NOMO-1 (cell line): Measurements from ENCODE around the gene ATRN.
A peak's percentile ranks its signal among the peaks of the same experiment; 100 is the strongest.
"Not testable (repeated sequence)": the region's sequence is repeated elsewhere in the genome, so short reads cannot be mapped to it uniquely, and the experiment has no call there.

Experiments
- DNase-seq, 2 experiments: peaks; one replicate each; lab custom pipeline; 2025; ENCODE audit not compliant: unreplicated experiment in 2 of 2; lab: John Stamatoyannopoulos, UW

ATRN gene

DNA sequence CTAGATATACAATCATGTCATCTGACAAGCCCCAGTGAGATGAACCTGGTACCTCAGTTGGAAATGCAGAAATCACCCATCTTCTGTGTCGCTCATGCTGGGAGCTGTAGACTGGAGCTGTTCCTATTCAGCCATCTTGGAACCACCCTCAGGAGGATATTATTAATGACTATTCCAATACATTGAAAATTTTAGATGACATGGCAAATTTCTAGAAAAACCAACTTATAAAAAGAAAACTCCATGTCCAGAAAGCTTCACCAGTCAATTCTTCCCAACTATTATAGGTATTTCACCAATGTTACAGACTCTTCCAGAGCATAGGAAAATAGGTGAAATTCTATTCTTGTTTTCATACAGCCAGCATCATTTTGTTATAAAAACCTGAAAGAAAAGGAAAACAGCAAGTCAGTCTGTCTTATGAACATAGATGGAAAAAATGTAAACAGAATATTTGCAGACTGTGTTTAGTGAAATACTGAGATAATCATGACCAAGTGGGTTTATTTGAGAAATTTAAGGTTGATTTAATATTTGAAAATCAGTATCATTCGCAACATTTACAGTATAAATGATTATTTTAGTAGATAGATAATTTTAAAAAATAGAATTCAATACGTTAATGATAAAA, 43.3 kb downstream of the ATRN start:
- no peak for DNase-seq

DNA sequence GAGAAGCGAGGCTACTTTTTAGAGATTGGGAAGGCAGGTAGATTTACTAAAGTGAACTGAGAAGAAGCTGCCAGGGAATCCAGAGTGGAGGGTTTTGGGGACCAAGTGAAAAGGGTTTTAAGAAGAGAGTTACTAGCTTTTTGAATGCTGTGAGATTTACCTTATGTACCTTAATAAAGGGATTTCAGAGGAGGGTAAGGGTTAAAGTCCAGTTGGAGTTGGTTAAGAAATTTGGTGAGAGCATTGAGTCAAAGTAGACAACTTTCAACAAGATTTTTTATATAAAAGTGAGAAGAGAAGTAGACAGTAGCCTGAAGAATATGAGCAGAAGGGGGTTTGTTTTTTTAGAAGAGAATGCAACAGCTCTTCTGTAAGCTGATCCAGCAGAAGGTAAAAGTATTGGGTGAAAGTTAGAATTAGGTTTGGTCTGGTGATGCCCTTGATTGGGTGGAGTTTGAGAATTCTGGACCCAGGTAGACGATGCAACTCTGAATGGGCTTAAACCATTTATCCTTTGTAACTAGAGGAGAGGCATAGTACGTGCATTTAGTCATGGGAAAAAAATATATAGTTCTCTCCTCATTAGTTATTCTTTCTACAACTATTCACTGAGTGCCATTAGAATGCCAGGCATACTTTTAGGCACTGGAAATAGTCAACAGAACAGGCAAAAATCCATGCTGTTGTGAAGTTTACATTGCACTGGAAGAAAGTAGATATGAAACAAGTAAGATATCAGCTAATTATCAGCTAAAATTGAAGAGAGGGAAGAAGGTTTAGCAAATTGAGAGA, 44.8 kb downstream of the ATRN start:
- DNase-seq = no peak

DNA sequence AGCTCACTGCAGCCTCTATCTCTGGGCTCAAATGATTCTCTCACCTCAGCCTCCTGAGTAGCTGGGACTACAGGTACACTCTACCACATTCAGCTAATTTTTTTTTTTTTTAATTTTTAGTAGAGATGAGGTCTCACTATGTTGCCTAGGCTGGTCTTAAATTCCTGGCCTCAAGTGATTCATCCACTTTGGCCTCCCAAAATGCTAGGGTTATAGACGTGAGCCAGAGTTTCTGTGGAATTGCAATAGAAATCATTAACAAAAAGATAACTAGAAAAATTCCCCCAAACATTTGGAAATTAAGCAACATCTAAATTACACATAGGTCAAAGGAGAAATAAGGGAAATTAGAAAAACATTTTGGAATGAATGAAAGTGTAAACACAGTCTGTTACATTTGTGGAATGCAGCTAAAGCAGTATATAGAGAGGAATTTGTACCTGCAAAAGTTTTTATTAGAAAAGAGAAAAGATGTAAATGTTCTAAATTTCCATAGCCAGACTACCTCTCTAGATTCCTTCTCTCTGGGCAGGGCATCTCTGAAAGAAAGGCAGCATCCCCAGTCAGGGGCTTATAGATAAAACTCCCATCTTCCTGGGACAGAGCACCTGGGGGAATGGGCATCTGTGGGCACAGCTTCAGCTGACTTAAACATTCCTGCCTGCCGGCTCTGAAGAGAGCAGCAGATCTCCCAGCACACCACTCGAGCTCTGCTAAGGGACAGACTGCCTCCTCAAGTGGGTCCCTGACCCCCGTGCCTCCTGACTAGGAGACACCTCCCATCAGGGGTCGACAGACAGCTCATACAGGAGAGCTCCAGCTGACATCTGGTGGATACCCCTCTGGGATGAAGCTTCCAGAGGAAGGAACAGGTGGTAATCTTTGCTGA, 51.3 kb downstream of the ATRN start:
- no peak for DNase-seq

DNA sequence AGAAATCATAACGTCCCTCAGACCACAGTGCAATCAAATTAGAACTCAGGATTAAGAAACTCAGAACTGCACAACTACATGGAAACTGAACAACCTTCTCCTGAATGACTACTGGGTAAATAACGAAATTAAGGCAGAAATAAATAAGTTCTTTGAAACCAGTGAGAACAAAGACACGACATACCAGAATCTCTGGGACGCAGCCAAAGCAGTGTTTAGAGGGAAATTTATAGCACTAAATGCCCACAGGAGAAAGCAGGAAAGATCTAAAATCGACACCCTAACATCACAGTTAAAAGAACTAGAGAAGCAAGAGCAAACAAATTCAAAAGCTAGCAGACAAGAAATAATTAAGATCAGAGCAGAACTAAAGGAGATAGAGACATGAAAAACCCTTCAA, 53.9 kb downstream of the ATRN start:
- DNase-seq = not testable (repeated sequence)

DNA sequence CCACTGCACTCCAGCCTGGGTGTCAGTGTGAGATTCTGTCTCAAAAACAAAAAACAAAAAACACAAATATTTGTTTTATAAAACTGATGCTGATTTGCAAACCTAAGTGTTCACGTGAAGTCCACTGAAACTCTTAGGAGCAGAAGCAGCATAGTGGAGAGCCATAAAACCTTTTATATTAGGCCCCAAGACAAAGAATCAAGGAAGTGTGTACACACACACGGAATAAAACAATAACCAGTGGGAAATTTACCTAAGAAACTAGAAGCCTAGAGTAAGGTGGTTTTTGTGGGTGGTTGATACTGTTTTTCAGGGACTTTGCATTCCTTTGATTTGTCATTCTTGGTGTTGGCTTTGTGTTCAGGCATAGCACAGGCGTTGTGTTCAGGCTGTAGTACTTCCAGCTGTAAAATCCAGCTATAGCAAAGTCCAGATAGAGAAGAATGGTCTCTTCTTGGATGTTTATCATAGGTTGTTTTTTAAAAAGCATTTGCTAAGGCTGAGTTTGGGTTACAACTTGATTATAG, 61.3 kb downstream of the ATRN start:
- no peak for DNase-seq

DNA sequence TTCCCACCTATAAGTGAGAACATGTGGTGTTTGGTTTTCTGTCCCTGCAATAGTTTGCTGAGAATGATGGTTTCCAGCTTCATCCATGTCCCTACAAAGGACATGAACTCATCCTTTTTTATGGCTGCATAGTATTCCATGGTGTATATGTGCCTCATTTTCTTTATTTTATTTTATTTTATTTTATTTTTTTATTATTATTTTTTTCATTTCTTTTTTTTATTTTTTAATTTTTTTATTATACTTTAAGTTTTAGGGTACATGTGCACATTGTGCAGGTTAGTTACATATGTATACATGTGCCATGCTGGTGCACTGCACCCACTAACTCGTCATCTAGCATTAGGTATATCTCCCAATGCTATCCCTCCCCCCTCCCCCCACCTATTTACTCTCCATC, 66.9 kb downstream of the ATRN start:
- DNase-seq = not testable (repeated sequence)

DNA sequence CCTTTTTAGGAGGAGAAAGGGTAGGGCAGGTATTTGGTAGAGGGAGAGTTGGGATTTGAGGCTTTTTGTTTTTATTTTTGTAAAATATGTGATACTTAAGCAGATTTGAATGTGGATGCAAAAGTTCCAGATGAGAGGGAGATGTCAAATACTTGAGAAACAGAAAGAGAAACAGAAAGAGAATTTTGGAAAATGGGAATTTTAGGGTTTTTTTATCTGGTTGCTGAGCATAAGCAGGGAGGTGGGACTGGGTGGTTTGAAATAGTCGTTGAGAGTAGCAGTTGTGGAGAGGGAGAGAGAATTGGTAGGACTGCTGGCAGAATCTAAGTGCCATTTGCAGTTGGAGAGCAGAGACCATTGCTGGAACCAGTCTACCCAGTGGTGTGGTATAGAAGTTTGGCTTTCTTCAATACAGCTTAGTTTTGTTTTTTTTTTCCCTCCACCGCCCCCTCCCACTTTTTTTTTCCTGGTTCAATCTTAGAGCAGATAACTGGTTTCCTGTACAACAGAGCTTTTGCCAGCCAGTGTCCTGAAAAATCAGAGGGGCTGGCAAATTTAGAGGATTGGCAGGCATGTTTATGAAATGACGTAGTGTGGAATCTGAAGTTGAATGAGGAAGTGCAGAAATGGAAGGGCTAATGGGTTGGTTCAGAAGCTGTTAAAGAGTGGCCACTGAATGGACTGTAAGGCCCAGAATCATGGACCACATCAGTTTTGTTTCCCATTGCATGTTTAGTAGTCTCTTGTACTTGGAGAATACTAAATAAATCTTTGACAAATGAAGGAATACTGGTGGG, 68.7 kb downstream of the ATRN start:
- DNase-seq = no peak

DNA sequence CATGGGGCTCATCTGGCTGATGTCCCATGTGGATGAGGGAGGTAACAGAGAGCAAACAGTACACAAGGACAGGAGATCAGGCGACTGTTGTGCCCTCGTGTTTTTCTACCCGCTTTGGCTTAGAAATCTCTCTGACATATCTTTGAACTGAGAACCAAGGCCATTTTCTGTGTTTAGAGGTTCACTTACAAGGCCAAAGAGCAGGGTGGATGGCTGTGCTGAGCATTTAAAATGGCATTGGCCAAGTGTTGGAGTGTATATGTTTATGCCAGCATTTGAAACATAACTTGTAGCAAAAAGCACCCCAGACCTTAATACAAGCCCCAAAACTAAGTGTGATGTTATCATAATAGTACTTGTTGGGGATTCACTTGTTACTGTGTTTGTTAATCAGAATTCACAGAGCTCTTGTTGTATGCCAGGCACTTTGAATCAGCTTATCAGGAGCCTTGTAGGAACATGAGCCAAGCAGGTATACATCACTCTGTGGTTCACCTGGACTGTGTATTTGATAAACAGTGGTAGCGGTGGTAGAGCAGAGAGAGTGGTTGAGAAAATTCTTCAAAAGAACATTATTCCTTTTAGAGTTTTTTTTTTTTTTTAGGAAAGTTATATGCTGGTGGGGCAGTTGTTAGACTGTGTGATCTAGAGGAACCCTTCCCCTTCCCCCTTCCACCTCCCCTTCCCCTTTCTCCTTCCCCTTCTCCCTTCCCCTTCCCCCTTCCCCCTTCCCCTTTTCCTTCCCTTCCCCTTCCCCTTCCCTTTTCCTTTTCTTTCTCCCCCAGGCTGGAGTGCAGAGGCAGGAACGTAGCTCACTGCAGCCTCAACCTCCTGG, 71.3 kb downstream of the ATRN start:
- DNase-seq = no peak

DNA sequence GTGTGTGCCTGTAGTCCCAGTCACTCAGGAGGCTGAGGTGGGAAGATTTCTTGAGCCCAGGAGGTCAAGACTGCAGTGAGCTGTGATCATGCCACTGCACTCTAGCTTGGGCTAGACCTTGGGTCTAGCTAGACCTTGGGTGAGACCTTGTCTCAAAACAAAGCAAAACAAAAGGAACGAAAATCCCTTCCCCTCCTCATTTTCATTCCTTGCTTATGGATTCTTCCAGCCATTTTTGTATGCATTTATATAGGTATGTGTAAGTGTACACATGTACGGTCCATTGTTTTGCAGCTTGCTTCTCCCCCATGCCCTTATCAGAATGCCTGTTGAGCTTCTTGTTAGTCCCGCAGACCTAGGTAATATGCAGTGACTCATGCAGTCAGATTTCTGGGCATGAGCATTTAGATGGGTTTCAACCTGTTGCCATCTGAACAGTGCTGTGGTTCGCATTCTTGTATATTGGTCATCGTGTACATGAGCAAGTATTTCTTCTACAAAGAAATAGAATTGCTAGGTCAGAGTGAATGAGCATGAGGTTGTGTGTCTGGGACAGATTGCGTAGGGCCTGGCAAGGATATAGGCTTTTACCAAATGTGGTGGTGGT, 73.2 kb downstream of the ATRN start:
- DNase-seq = no peak

DNA sequence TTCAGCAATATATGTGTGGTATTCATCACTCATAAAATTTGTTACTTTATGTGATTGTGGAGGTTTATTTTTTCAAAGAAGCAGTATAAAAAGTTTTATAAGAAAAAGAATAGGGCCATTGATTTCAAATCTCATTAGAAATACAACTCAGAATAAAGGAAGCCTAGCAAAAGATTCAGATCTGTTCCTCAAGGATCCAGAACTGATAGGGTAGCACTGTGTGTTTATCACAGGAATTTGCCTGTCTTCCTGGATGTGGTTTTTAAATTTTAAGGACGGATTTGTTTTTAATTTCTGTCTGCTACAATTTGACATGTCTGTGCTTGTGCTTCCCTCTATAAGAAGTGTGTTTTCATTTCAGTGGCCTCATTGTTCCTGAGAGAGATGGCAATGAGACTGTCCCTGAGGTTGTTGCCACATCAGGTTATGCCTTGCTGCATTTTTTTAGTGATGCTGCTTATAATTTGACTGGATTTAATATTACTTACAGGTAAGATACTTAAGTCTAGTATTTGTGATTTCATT, 74.6 kb downstream of the ATRN start:
- DNase-seq = no peak

DNA sequence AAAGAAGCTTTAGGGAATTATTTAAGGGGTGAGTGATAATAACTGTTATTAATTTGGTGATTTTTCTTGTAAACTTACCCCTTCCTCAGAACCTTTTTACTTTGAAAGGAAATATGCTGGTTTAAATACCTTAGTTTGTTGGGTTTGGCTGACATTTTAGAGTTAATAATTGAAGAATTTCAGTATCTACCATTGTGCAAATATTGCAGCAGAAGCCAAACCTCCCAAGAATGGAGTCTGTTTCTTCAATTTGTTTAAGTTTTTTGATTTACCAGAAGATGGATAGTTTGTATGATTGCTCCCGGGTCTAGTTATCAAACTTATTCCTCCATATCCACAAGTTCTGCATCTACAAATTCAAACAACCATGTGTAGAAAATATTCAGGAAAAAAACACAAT, 77.1 kb downstream of the ATRN start:
- no peak for DNase-seq

DNA sequence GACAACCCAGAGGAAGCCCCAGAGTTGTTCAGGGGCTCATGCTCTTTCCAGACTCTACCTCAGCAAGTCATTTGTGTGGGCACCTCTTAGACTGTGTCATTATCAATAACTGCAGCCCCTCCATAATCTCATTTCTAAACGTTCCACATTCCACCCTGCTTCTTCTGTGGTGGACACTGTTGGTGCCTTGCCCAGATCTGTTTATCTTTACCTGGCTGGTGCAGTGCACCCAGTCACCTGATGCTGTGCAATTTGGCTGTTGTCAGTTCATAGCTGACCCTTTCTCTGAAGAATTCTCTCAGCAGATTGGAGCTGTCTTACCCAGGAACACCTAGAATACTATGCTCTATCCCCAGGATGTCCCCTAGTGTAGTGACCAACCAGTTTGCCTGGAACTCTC, 80.0 kb downstream of the ATRN start:
- DNase-seq = no peak

DNA sequence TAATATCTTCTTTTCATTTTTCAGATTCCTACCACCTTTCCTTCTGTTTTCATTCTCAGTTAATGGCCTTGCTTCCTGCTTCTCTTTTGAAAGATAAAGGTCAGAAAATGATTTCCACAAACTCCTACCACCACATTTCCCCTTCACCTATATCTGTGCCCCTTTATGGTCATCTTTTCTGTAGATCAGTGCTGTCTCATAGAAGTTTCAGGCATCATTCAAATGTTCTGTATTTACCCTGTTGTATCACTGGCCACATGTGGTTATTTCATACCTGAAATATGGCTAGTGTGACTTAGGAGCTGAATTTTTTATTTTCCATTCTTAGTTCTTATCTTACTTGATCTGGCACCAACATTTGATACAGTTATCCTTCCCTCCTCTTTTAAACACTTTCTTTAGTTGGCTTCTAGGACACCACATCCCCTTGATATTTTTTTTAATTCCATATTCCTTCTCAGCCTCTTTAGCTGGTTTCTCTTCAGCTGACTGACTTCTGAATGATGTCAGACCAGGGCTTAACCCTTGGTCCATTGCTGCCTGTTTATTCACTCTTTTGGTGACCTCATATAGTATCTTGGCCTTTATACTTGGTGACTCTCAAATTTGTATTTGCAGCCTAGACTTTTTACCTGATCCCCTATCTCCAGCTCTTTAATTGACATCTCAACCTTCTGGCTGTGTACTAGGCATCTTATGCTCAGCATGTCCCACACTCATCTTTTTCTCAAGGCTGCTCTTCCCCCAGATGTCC, 81.0 kb downstream of the ATRN start:
- DNase-seq = no peak

DNA sequence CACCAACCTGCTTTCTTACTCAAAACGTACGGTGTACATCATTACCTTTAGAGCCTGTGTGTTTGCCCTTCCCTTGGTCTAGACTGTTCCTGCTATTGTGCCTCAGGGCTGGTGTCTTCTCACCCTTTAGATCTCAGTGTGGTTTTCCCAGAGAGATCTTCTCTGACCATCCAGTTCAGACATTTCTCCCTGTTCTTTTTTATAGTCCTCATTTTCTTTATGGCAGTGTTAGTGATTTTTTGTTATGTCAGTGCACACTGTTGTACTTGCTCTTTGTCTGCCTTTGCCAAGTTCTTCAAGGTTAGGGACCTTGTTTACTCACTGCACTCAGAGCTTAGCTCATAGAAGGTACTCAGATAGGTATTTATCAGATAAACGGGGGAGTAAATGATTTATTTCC, 82.8 kb downstream of the ATRN start:
- no peak for DNase-seq

DNA sequence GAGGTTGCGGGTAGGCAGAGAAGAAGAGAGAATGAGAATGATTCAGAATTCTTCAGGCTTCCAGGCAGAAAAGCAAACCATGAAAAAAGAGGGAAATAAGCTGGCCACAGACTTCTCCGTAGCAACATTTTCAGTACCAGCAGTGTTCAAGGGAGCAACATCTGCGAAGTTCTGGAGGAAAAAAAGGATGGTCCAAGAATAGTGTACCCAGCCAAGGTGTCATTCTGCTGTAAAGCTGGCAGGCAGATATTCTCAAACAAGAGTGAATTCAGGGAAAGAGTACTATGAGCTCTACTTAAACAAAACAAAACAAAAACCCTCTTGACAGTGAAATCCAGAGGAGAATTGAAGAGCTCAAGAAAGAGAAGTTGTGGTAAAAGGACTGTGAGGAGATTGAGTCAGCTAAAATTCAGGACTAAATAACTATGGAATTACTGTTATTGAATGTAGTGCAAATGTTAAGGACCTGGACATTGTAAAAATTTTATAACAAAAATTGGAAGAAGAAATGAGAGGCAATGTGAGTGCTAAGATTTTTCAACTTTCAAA, 86.5 kb downstream of the ATRN start:
- peak; percentile 12 to 68 for DNase-seq

DNA sequence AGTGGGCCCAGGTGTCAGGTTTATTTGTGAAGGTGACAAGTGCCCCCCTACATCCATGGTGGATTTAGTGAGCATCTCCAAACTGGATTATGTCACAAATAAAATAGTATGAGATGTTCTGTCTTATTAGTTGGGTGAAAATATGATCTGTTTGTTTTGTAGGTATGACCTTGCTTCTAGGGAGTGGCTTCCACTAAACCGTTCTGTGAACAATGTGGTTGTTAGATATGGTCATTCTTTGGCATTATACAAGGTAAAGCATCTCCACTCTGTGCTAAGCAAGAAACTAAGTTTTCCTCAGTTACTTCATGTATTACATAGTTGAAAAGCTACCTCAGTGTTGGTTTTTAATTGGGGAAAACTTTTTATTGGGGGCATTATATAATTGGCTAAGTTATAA, 88.4 kb downstream of the ATRN start:
- no peak for DNase-seq

DNA sequence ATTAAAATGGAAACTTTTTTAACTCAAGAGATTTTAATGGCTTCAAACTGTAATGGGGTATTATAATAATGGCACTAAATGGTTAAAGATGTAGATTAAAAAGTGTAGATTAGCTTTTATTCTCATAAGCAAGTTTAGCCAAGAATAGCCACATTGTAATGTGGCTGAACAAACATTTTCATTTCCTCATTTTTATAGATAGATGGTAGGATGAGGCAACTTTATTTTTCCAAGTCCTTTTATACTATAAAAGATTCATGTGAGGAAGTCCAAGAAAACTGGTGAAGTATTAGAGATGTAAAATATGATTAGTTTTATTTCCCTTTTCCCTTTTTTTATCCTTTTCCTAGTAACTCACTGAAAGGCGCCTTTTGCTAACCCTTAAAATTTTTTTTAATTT, 88.8 kb downstream of the ATRN start:
- peak; percentile 31 to 75 for DNase-seq

DNA sequence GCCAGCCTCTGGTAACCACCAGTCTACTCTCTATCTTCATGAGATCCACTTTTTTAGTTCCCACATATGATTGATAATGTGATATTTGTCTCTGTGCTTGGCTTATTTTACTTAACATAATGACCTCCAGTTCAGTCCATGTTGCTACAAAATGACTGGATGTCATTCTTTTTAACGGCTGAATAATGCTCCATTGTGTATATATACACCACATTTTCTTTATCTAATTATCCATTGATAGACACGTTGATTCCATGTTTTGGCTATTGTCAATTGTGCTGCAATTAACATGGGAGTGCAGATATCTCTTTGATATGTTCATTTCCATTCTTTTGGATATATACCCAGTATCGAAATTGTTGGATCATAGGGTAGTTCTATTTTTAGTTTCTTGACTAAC, 89.3 kb downstream of the ATRN start:
- DNase-seq = no peak
